Measurements from ENCODE around the gene EPHB2.

DNA sequence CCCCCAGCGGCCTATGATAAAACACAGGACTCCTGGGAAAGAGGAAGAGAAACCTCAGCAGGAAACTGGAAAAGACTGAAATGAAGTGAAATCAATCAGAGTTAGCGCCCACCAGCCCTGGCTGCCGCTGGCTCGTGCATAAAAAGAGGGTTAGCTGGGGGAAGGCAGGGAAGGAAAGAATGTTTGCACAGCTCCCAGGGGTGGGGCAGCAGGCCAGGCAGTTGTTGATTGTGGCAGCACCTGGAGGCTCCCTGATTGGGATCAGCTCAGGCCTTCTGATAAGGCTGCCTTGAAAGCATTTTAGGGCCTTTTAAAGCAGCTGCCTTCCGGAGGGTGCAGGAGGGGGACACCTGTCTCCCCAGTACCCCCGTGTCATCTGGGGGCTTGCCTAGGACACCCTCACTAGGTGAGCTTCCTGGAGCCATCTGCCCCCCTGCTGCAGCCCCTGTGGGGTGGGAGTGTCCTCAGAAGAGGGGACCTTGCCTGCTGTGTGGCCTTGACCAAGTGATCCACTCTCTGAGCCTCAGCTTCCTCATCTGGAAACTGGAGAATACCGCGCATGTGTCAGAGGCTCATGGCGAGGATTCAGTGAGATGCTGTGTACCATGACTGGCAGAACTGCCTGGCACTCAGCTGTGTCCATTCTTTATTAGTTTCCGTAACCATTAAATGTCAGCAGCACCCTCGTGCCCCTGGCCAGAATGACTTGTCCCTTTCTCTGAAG is 6.6 kb downstream of the EPHB2 start:
- TF ChIP-seq POLR2AphosphoS5 (IDR thresholded peaks at IDR 0.05; ENCODE audit: low read depth, low read length) (no peak), TAF1 (IDR thresholded peaks at IDR 0.05; ENCODE audit: borderline replicate concordance, insufficient read depth, low read length) (no peak)

Data from PFSK-1 (cell line).